Lung (tissue), 12 donors: ENCODE data around the gene FBN1. TPM values are rescaled to one million over a fixed set of nuclear protein-coding genes. Genes with fewer than 3 reads are reported as not detected.

Experiments used
- ATAC-seq: fragments of 200-7000 bp; cut with Tn5 transposase; one replicate; pipeline ENCODE4 v1.9.1; 2020; ENCODE audit warnings: moderate number of reproducible peaks; ENCODE audit not compliant: insufficient read depth, low FRiP score
- DNase-seq, 3 donors: peaks; one replicate each; pipeline ENCODE4 v3.0.0-alpha.2; 2013 to 2017
- H3K27ac ChIP-seq, 2 donors: one replicate each; pipeline ENCODE4 v1.5.1; 2013; ENCODE audit warnings: mild to moderate bottlenecking in 2 of 2, moderate library complexity in 2 of 2, control low read depth in 1 of 2, inconsistent platforms in 1 of 2, low read depth in 1 of 2, low read length in 1 of 2
- H3K27me3 ChIP-seq, 3 donors: one replicate each; pipeline ENCODE4 v1.5.1; 2013; ENCODE audit warnings: low read length in 2 of 3; ENCODE audit not compliant: control insufficient read depth in 3 of 3, insufficient read depth in 3 of 3
- H3K36me3 ChIP-seq, 4 donors: one replicate each; pipeline ENCODE4 v1.5.1; 2013; ENCODE audit warnings: low read length in 4 of 4, mild to moderate bottlenecking in 1 of 4, moderate library complexity in 1 of 4; ENCODE audit not compliant: control insufficient read depth in 4 of 4, insufficient read depth in 4 of 4
- H3K4me1 ChIP-seq, 5 donors: one replicate each; pipeline ENCODE4 v1.5.1; 2013; ENCODE audit warnings: low read length in 5 of 5, mild to moderate bottlenecking in 2 of 5, moderate library complexity in 1 of 5; ENCODE audit not compliant: control insufficient read depth in 5 of 5, insufficient read depth in 5 of 5
- H3K4me3 ChIP-seq: one replicate; pipeline ENCODE4 v1.5.1; 2013; ENCODE audit warnings: mild to moderate bottlenecking, control low read depth, moderate library complexity
- H3K9ac ChIP-seq, 2 donors: one replicate each; pipeline ENCODE4 v1.5.1; 2013; ENCODE audit warnings: low read length in 2 of 2, control low read depth in 1 of 2; ENCODE audit not compliant: insufficient read depth in 1 of 2
- H3K9me3 ChIP-seq, 4 donors: one replicate each; pipeline ENCODE4 v1.5.1; 2013; ENCODE audit warnings: low read length in 3 of 4, mild to moderate bottlenecking in 1 of 4, moderate library complexity in 1 of 4; ENCODE audit not compliant: control insufficient read depth in 4 of 4, insufficient read depth in 3 of 4
- CTCF ChIP-seq: IDR thresholded peaks from 2 replicates; pipeline ENCODE4 v1.5.1; 2012; ENCODE audit warnings: mild to moderate bottlenecking; ENCODE audit errors: control extremely low read depth, extremely low read depth
- WGBS, 2 donors: extraction: QIAGEN DNeasy Blood & Tissue Kit; methylation state at CpG; one replicate each; pipeline ENCODE4 v1.1.7; 2013; 5-methylcytosine and 5-hydroxymethylcytosine counted together
- polyA plus RNA-seq, 2 donors: library from polyadenylated mRNA; stranded (reverse); fragments of 200-250 nt; gene quantifications; one replicate each; pipeline ENCODE4 v1.2.1, GENCODE V29; 2013
- total RNA-seq, 2 donors: library from RNA; depleted of rRNA in 1 of 2; stranded (reverse); fragments of >200 nt in 1 of 2; gene quantifications; one replicate each; pipeline ENCODE4 v1.2.1, GENCODE V29; 2014 to 2021
- donor health status: control.
- donor health status: control.
- donor health status: Bipolar disorder and iron deficiency.
- donor health status: healthy.
- donor health status: DM: yes; HTN: yes; CAD: no.

The FBN1 gene
- total and polyA plus RNA-seq, 4 donors, result 6.0 to 170 (median 60.8) TPM

- H3K36me3 ChIP-seq, result no peaks in the 10 kb centered on the region
- no peak overlapping the region for H3K27ac ChIP-seq
- DNase-seq (no peak), ATAC-seq (no peak)
- H3K4me3 ChIP-seq, result no peak overlapping the region
- H3K9ac ChIP-seq, result no peak overlapping the region
- peaks cover 0 to 7% (median 0%) of the 10 kb centered on the region in 5 donors for H3K4me1 ChIP-seq
- no peaks in the 10 kb centered on the region for H3K27me3 ChIP-seq
- no peak for TF ChIP-seq CTCF
- WGBS, 2 donors, result 86 to 92% methylated on average over 9 of the region's 9 CpGs
- H3K9me3 ChIP-seq, result peaks cover 0 to 5% (median 0%) of the 10 kb centered on the region in 4 donors
Observed at GRCh38 chr15:48653913-48654670, 8.6 kb upstream of the FBN1 start.

GRCh38 chr15:48653216-48653615, 7.7 kb upstream of the FBN1 start:
- Histone ChIP-seq H3K27me3 (no peaks in the 10 kb centered on the region), H3K9ac (no peak overlapping the region), H3K4me1 (peaks cover 0 to 7% (median 0%) of the 10 kb centered on the region in 5 donors), H3K27ac (no peak overlapping the region), H3K9me3 (peaks cover 0 to 5% (median 0%) of the 10 kb centered on the region in 4 donors), H3K36me3 (no peaks in the 10 kb centered on the region), H3K4me3 (no peak overlapping the region)
- ATAC-seq (no peak), DNase-seq (no peak)
- 93 to 96% methylated on average over 4 of the region's 4 CpGs for WGBS, 2 donors
- TF ChIP-seq CTCF, result no peak

GRCh38 chr15:48652510-48653076, 7.1 kb upstream of the FBN1 start:
- no peaks in the 10 kb centered on the region for H3K36me3 ChIP-seq
- no peak overlapping the region for H3K4me3 ChIP-seq
- ATAC-seq (no peak), DNase-seq (no peak)
- H3K4me1 ChIP-seq, result peaks cover 0 to under 1% (median 0%) of the 10 kb centered on the region in 5 donors
- no peaks in the 10 kb centered on the region for H3K27me3 ChIP-seq
- 92 to 95% methylated on average over 6 of the region's 6 CpGs for WGBS, 2 donors
- no peak overlapping the region for H3K27ac ChIP-seq
- H3K9ac ChIP-seq, result no peak overlapping the region
- peaks cover 0 to 5% (median 0%) of the 10 kb centered on the region in 4 donors for H3K9me3 ChIP-seq
- no peak for TF ChIP-seq CTCF
